Measurements from ENCODE around the gene CACTIN.

DNA sequence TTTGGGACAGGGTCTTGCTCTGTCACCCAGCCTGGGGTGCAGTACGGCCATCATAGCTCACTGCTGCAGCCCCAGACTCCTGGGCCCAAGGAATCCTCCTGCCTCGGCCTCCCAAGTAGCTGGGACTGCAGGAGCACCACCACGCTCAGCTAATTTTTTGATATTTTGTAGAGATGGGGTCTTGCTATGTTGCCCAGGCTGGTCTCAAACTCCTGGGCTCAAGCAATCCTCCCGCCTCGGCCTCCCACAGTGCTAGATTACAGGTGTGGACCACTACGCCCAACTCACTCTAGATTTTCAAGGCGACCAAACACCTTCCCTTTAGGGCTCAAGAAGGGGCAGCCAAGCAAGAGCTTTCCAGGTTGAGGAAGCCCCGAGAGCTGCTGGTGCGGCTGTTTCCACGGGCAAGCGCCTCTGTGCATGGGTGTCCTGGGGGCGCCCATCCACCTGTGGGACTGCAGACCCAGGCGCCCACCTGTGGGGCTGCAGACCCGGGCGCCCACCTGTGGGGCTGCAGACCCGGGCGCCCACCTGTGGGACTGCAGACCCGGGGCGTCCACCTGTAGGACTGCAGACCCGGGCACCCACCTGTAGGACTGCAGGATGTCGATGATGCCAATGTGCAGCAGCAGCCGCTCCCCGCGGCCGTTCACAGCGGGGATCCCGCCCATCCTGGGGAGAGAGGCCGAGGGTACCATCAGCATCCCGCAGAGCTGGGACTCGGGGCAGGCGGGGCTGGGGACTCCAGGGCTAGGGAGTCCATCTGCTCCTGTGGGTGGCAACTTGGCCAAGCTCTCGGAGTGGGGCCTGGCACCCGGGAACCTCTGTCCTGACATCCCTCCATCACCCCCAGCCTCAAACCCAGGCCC is 21.7 kb upstream of the CACTIN start:
- TF ChIP-seq, protein P1, sequence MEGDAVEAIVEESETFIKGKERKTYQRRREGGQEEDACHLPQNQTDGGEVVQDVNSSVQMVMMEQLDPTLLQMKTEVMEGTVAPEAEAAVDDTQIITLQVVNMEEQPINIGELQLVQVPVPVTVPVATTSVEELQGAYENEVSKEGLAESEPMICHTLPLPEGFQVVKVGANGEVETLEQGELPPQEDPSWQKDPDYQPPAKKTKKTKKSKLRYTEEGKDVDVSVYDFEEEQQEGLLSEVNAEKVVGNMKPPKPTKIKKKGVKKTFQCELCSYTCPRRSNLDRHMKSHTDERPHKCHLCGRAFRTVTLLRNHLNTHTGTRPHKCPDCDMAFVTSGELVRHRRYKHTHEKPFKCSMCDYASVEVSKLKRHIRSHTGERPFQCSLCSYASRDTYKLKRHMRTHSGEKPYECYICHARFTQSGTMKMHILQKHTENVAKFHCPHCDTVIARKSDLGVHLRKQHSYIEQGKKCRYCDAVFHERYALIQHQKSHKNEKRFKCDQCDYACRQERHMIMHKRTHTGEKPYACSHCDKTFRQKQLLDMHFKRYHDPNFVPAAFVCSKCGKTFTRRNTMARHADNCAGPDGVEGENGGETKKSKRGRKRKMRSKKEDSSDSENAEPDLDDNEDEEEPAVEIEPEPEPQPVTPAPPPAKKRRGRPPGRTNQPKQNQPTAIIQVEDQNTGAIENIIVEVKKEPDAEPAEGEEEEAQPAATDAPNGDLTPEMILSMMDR (IDR thresholded peaks at IDR 0.05) = no peak
- no peak for TF ChIP-seq POLR2A (IDR thresholded peaks at IDR 0.05)

Measured in sigmoid colon (tissue), 3 donors.